ENCODE measurements around the gene ACOT11. TPM values are rescaled to one million over a fixed set of nuclear protein-coding genes. Genes with fewer than 3 reads are reported as not detected.

The ACOT11 gene
- total RNA-seq, 1 donor from 2014 or later, result 0.25 TPM

- no peaks in the 10 kb centered on the region for H3K27me3 Mint-ChIP-seq (ENCODE audit: low read depth)
- no peak for TF ChIP-seq CTCF (IDR thresholded peaks at IDR 0.05)
- peaks cover 27% of the 10 kb centered on the region for H3K4me1 Mint-ChIP-seq (ENCODE audit: low read depth)
- H3K4me3 Mint-ChIP-seq (ENCODE audit: unreplicated experiment), result no peak overlapping the region
- peak overlapping the region; percentile 79 for H3K27ac Mint-ChIP-seq (ENCODE audit: unreplicated experiment)
- no peaks in the 10 kb centered on the region for H3K9me3 Mint-ChIP-seq (ENCODE audit: low read depth)
- H3K36me3 Mint-ChIP-seq (ENCODE audit: low read depth), result no peaks in the 10 kb centered on the region
- no peak for DNase-seq (ENCODE audit: low spot score)
These were observed 21.3 kb downstream of the ACOT11 start for GRCh38 chr1:54569339-54569738.

- H3K27ac Mint-ChIP-seq (ENCODE audit: unreplicated experiment), result no peak overlapping the region
- no peaks in the 10 kb centered on the region for H3K9me3 Mint-ChIP-seq (ENCODE audit: low read depth)
- H3K4me3 Mint-ChIP-seq (ENCODE audit: unreplicated experiment), result no peak overlapping the region
- H3K36me3 Mint-ChIP-seq (ENCODE audit: low read depth), result no peaks in the 10 kb centered on the region
- no peak for DNase-seq (ENCODE audit: low spot score)
- no peaks in the 10 kb centered on the region for H3K27me3 Mint-ChIP-seq (ENCODE audit: low read depth)
- H3K4me1 Mint-ChIP-seq (ENCODE audit: low read depth), result peaks cover 27% of the 10 kb centered on the region
- no peak for TF ChIP-seq CTCF (IDR thresholded peaks at IDR 0.05)
These were observed 22.1 kb downstream of the ACOT11 start for GRCh38 chr1:54570161-54570560.

DNA sequence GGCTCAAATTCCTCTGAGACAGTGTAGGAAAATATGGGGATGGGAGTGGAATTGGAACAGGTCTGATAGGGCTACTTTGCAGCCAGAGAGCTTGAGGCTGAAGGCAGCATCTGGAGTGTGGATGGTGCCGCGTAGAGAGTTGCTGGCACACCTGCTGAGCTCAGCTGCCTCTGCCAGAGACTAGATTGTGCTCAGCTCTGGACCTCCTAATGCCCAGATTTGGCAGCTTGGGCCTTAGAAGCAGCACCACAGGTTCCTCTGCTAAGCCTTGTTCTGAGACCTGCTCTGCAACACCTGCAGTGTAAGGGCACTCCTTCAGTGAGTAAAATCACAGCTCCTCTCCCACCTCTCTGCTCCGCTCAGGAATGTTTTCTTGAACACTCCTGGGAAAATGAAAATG lies 23.3 kb downstream of the ACOT11 start:
- Mint-ChIP-seq H3K36me3 (ENCODE audit: low read depth) (no peaks in the 10 kb centered on the region), H3K27me3 (ENCODE audit: low read depth) (no peaks in the 10 kb centered on the region), H3K4me3 (ENCODE audit: unreplicated experiment) (no peak overlapping the region), H3K27ac (ENCODE audit: unreplicated experiment) (no peak overlapping the region), H3K9me3 (ENCODE audit: low read depth) (no peaks in the 10 kb centered on the region), H3K4me1 (ENCODE audit: low read depth) (peaks cover 27% of the 10 kb centered on the region)
- TF ChIP-seq CTCF (IDR thresholded peaks at IDR 0.05), result no peak
- no peak for DNase-seq (ENCODE audit: low spot score)

DNA sequence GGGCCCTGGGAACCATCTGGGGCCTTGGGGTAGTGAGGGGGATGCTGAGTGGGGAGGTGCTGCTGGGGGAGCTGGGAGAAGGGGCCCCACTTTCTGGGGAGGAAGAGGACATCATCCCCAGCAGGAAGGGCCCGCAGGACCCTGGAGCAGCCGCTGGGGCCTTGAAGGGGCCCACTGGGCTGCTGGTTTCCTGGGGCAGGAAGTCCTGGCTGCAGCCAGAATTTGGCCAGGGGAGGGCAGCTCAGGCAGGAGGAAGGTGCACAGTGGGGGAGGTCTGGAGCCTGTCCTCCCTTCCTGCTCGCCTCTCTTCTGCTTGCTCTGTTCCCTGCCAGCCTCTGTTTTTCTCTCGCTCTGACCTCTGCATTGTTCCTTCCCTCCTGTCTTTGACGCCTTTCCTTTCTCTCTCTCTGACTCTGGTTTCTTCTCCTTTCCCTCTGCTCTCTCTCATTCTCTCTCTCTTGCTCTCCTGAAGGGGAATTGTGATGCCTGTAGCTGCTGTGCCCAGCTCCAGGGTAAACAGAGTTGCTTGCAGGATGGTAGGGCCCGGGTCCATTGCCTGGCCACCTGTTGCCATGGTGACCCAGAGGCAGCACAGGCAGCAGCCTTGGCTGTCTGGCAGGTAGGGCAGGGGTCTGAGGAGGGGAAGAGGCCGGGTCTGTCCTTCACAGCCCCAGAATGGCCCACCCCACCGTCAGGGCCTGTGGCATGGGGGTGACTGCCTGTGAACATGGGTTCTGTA lies 23.9 kb downstream of the ACOT11 start:
- H3K27me3 Mint-ChIP-seq (ENCODE audit: low read depth), result no peaks in the 10 kb centered on the region
- no peaks in the 10 kb centered on the region for H3K36me3 Mint-ChIP-seq (ENCODE audit: low read depth)
- no peak for DNase-seq (ENCODE audit: low spot score)
- H3K4me1 Mint-ChIP-seq (ENCODE audit: low read depth), result peaks cover 27% of the 10 kb centered on the region
- no peak overlapping the region for H3K27ac Mint-ChIP-seq (ENCODE audit: unreplicated experiment)
- H3K9me3 Mint-ChIP-seq (ENCODE audit: low read depth), result no peaks in the 10 kb centered on the region
- TF ChIP-seq CTCF (IDR thresholded peaks at IDR 0.05), result no peak
- no peak overlapping the region for H3K4me3 Mint-ChIP-seq (ENCODE audit: unreplicated experiment)

DNA sequence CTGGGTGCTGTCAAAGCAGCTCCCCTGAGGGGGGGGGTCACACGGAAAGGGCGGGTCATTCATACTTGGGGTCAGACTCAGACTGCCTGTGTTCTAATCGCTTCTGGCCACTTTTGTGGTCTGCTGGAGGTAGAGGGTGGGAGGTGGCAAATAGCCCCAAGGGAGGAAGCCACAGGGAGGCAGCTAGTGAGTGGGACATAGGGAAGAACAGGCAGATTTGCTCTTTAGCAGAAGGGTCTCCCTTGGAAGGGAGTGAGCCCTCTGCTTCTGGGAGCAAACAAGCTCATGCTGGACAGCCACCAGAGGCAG lies 24.5 kb downstream of the ACOT11 start:
- DNase-seq (ENCODE audit: low spot score), result no peak
- no peak for TF ChIP-seq CTCF (IDR thresholded peaks at IDR 0.05)
- H3K4me1 Mint-ChIP-seq (ENCODE audit: low read depth), result peaks cover 28% of the 10 kb centered on the region
- H3K4me3 Mint-ChIP-seq (ENCODE audit: unreplicated experiment), result no peak overlapping the region
- H3K27me3 Mint-ChIP-seq (ENCODE audit: low read depth), result no peaks in the 10 kb centered on the region
- H3K36me3 Mint-ChIP-seq (ENCODE audit: low read depth), result peaks cover 2% of the 10 kb centered on the region
- H3K27ac Mint-ChIP-seq (ENCODE audit: unreplicated experiment), result no peak overlapping the region
- peaks cover 1% of the 10 kb centered on the region for H3K9me3 Mint-ChIP-seq (ENCODE audit: low read depth)
